Smooth muscle cell of the brain vasculature (primary cell): ENCODE results near the gene HIC1.
"Not testable (repeated sequence)": the region's sequence is repeated elsewhere in the genome, so short reads cannot be mapped to it uniquely, and the experiment has no call there.

Source experiments
- DNase-seq: peaks from one replicate; pipeline ENCODE4 v3.0.0-alpha.2; 2012; ENCODE audit warnings: low read depth, low spot score

Gene HIC1

GRCh38 chr17:2054512-2055291 lies at the start of gene HIC1:
Gene HIC1 (plus strand): TSS chr17:2055103. CDS start chr17:2056691, 1,588 bp downstream.
- DNase-seq: no peak

- no peak for DNase-seq
Observed at GRCh38 chr17:2008332-2009126, 46.4 kb upstream of the HIC1 start.

- DNase-seq: no peak
Observed at GRCh38 chr17:2009737-2010136, 45.2 kb upstream of the HIC1 start.

- peak; percentile 54 for DNase-seq
Observed at GRCh38 chr17:2011411-2012371, 43.2 kb upstream of the HIC1 start.

GRCh38 chr17:2012499-2012898 lies 42.4 kb upstream of the HIC1 start:
- DNase-seq: no peak

- DNase-seq: not testable (repeated sequence)
Observed at GRCh38 chr17:2013220-2013993, 41.5 kb upstream of the HIC1 start.

- DNase-seq: no peak
Observed at GRCh38 chr17:2013994-2014317, 40.9 kb upstream of the HIC1 start.

- DNase-seq: no peak
Observed at GRCh38 chr17:2015314-2015713, 39.6 kb upstream of the HIC1 start.

- no peak for DNase-seq
Observed at GRCh38 chr17:2016494-2016893, 38.4 kb upstream of the HIC1 start.

- no peak for DNase-seq
Observed at GRCh38 chr17:2017274-2017941, 37.5 kb upstream of the HIC1 start.

GRCh38 chr17:2018716-2019510 lies 36.0 kb upstream of the HIC1 start:
- no peak for DNase-seq

GRCh38 chr17:2019723-2020122 lies 35.2 kb upstream of the HIC1 start:
- DNase-seq: no peak

- peak; percentile 46 for DNase-seq
Observed at GRCh38 chr17:2020721-2021120, 34.2 kb upstream of the HIC1 start.

- no peak for DNase-seq
Observed at GRCh38 chr17:2022647-2023240, 32.2 kb upstream of the HIC1 start.

GRCh38 chr17:2023256-2023655 lies 31.6 kb upstream of the HIC1 start:
- DNase-seq: no peak

GRCh38 chr17:2023692-2024571 lies 31.0 kb upstream of the HIC1 start:
- no peak for DNase-seq

GRCh38 chr17:2024572-2025219 lies 30.2 kb upstream of the HIC1 start:
- DNase-seq: no peak

GRCh38 chr17:2025220-2025621 lies 29.7 kb upstream of the HIC1 start, which contains the start of gene RTN4RL1:
Gene RTN4RL1 (minus strand): TSS chr17:2025334. CDS start chr17:2024865, 469 bp downstream.
- no peak for DNase-seq
